NCI-H748 (cell line): Measurements from ENCODE around the gene CR1.
"Not testable (repeated sequence)": the region's sequence is repeated elsewhere in the genome, so short reads cannot be mapped to it uniquely, and the experiment has no call there.

ENCODE experiments used
- DNase-seq: peaks from one replicate; lab custom pipeline; 2025; ENCODE audit not compliant: unreplicated experiment; lab: John Stamatoyannopoulos, UW

CR1 gene

DNA sequence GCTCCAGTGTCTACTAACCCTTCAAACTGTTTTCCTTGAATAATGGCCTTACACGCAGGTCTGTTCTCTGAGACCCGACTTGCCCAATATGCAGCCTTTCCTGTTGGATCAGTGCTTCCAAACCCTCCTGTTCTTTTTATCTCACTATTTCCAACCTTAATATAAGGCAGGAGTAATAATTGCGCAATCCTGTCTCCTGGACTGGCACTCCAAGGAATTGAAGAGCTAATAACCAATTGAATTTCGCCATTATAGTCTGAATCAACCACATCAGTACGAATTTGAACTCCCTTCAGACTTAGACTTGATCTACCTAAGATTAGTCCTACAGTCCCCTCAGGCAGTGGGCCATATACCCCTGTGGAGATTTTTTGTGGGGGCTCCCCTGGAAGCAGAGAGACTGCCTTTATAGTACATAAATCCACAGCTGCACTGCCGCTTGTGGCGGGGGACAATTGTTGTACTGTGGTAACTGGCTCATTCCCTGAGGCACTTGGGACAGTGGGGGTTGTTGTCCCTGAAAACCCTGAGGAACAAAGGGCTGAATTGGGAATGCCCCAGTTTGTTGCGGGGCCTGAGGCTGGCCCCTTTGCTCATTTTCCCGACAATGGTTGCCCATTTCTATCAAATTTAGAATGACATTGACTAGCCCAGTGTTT lies 142.7 kb downstream of the CR1 start:
- not testable (repeated sequence) for DNase-seq

DNA sequence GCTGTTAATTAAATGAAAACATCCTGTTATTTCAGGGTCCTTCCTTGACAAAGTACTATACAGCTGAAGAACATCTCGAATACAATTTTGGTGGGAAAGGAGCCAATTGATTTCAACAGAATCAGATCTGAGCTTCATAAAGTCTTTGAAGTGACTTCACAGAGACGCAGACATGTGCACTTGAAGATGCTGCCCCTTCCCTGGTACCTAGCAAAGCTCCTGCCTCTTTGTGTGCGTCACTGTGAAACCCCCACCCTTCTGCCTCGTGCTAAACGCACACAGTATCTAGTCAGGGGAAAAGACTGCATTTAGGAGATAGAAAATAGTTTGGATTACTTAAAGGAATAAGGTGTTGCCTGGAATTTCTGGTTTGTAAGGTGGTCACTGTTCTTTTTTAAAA lies 143.4 kb downstream of the CR1 start:
- not testable (repeated sequence) for DNase-seq

DNA sequence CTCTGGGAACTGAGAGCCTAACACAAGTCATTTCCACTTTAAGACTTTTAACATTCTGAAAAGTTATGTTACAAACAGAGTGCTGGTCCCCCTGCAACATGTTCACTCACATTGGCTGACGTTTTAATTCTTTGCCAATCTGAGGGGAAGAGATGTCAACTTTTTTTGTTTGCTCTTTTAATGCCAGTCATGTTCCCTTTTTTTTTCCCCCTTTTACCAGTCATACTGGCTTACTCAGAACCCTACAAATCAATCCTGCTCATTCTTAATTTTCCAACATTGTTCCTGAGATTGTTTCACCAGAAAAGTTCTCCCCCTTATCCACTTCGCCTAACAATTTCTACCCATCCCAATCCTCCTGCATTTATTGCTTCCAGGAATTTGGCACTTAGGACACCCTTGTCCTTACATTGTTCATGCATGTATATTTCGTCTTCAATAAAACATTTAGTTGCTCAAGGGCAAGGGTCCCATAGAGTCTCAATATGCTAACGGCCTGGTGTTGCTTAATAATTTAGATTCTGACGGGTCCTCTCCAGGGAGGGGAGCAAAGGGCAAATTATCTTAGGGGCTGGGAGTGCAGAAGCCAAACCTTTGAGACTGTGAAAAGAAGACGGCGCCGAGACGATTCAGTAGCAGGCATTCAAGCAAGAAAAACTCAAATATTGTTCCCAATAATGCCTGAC lies 148.4 kb downstream of the CR1 start:
- no peak for DNase-seq

DNA sequence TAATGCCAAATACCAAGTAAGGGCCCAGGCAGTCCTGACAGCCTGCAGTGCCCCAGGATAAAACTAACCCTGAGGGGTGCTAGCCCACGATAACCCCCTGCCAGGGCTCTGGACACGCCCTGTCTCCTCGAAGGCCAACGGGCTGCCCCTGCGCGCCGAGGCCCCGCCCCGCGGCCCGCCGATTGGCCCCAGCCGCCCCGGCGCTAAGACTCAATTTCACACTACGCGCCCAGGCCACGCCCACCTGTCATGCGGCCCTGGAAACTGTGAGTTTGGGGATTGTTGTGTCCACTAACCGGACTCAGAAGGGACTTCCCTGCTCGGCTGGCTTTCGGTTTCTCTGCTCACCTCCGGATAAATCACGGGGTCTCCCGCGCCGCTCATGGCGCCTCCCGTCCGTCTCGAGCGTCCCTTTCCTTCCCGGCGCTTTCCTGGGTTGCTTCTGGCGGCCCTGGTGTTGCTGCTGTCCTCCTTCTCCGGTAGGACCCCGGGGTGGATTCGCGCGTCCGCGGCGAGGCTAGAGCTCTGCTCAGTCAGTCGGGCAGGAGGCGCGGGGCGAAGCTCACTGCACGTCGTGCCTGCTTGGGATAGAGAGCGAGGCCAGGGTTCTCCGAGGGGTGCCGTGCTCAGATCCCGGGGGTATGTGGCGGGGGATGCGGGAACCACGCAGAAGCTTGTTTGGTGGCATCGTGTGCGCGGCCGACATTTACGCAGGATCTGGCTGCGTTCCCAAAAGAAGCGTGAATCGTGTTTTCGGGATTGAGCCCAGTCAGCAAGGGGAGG lies 149.1 kb downstream of the CR1 start, which contains the start of gene CR1L:
Gene CR1L (plus strand): TSS at position 282 of the 783 bp plus-strand sequence. CDS start 101 bp downstream, at position 383.
- DNase-seq, result peak; percentile 92

DNA sequence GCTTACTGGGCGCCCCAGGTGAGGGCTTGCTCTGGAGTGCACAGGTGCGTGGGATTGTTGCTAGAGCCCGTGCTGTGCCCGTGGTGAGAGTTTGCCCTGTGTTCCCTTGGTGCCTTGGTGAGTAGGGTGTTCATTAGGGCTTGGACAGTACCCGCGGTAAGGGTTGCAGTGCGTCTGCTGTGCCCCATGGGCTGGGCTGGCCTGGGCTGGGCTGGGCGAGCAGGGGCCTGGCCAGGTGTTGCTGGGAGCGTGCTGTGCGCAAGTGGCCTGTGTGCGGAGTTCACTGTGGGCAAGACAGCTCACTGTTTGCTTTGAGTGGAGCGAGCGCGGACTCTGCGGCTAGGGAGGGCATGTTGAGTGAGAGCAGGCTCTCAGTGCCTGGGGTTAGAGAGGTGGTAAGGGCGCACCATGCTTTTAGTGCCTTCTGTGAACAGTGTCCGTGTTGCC lies 149.7 kb downstream of the CR1 start:
- DNase-seq, result peak; percentile 80

DNA sequence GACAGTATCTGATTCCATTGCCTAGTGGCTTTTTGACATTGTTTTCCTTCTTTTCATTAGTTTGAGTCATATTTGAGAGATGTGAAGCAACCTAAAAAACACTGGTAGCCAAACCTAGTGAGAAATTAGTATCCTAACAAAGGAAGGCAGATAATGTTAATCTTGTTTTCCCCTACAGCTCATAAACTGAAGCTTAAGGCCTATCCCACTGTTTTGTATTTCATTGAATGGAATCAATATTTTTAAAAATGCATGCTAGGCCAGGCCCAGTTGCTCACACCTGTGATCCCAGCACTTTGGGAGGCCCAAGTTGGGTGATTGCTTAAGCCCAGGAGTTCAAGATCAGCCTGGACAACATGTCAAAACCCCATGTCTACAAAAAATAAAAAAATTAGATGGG lies 150.2 kb downstream of the CR1 start:
- DNase-seq, result no peak

DNA sequence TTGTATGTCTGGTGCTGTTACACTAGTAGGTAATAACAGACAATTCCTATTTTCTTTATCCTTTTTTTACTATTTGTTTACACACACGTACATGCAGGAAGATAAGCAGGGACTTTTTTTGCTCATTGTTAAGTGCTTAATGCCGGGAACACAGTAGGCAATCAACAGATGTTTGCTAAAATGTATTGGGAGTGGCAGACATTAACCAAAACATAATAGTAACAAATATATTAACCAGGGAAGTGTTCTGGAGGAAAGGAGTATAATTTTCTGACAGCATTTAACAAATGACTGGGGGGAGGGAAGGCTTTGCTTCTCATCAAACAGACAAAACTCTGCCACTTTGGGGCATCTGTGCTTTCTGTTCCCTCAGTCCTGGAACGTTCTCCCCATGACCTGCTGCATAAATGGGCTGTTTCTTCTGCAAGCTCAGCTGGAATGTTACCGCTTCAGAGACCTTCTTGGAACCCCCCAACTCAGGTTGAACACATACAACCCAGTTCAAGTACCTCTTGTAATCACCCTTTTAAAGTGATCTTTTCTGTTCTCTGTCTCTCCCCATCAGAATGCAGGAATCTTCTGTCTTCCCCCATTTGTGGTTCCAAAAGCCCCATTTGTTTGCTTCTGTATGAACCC lies 151.1 kb downstream of the CR1 start:
- DNase-seq, result peak; percentile 76

DNA sequence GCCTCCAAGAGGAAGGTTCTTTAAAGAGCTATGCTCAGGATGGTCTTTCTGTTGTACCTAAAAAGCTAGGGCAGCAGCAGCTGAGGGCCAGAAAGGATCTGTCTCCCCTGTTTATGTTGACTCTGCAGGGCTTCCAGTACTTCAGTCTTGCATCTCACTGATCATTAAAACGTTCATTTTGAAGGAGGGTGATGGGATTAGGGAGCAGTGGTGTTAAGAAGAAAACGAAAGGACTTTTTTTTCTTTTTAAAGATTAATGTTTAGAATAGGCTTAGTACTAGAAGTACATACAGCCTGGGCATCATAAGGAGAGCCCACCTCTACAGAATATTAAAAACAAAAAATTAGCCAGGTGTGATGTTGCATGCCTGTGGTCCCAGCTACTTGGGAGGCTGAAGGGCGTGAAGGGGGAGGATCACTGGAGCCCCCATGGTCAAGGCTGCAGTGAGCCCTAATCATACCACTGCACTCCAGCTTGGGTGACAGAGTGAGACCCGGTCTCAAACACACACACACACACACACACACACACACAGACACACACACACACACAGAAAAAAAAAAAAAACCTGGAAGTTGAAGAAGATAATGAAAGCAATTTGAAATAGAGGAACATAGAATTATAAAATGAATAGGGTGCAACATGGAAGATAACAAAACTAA lies 151.8 kb downstream of the CR1 start:
- peak; percentile 36 for DNase-seq

DNA sequence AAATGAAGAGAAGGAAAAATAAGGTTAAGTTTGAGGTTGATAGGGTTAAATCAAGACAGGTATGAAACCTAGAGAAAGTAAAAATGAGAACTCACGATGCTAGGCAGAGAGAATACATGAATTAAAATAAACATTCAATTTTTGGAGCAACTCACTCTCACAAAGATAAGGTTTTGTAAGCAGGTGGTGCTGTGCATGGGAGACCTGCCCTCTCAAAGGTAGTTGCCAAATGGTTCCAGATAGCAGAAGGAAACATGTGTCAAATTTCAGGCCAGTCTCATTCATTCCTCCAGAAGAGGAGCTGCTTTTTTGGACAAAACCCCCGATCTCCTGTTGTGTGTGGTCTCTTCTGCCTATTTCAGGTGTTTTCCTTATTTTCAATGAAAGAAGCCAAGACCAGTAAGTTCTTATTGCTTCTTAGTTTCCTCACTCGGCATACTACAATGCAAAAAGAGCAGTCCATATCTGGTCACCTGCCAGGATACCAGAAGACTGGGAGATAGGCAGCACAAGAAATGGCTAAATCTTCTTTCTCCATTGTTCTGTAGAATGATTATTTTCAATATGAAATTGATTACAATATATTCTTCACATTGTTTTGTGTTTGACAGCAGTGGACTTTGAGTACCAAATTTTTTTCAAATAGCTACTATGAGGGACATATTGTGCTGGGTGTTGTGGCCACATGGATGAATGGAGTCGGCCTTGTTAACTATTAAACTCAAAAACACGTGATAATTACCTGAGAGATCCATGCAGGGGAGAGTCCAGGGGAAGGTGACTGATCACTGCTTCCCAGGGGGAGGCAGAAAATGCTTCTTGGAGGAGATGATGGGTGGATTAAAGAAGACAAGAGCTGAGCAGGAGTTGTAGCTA lies 152.6 kb downstream of the CR1 start:
- peak; percentile 22 for DNase-seq

DNA sequence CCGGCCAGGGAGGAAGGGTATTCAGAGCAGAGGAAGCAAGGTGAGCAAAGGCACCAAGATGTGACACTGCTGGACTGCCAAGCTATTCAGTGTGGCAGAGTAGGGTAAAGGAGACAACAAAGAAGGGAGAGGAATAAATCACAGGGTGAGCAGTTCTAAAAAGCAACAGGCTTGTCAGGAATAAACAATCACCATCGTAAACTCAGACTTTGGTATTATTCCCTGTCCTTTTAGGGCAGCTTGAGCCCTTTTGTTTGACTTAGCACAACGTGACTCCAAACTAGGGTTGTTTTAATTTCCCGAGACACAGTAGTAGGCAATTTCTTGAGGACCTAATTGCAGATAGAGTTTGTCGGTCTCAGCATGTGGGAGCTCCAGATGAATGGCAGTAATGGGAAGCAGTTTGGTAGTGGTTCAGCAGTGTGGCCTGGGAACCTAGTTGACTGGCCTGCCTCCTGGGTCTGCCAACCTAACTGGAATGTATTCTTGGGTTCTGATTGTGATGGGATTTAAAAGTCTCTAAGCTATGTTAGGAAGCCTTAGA lies 153.3 kb downstream of the CR1 start:
- DNase-seq, result peak; percentile 86

DNA sequence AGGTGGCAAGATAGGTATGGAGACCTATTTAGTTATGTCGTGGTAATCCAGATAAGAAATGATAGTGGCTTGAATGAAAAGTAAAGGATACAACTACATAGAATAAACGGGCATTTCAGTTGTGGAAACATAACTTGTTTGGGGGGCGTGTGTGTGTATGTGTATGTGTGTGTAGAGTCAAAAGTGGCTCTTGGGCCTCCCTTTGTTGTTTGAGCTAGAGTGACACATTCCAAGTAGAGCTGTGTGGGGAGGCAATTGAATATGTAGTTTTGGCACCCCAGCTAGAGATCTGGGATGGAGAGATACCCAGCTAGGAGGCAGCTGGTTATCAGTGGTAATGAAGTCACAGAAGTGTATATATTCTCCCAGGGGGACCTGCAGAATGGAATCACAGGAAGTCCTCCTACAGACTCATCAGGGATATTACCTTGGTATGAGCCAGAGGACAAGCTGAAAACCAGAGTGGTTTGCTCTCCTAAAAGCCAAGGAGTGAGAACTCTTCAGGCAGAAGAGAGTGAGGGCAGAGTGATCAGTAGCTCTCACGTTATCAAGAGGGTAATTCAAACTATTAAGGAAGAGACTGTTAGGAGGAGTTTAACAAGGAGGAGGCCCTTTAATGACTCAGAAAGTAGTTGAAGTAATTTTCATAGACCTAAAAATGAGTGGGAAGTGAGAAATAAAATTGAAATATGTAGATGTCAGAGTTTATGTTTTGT lies 154.1 kb downstream of the CR1 start:
- DNase-seq, result no peak

DNA sequence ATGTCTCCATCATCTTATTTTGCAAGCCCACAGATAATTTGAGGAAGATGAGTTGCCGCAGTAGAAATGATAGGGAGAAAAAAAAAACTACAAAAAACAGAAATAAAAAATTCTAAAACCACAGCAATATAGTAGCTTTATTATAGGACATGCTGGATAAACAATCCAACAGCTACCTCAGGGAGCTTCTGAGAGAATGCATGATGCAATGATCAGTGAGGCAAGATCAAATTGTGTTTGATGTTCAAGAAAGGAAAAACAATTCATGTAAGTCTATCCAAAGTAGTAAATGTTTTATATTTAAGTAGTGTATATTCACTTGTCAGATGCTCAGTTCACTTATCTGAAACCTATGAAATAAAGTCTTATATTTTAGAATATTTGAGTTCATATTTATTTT lies 155.6 kb downstream of the CR1 start:
- no peak for DNase-seq

DNA sequence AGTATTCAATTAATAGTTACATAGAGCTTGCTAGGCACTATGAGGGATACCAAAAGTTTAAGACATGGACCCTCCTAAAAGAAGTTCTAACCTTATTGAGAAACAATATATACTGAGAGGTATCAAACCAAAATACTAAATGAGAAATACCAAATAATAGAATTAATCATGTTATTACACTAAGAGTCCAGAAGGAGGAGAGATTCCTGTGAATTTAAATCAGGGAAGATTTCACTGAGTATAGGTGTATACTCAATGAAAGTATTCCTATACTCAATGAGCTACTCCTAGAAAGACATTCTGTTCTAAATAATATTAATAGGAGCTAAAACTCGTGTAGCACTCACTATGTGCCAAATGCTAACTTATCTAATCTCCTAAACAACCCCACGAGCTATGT lies 158.4 kb downstream of the CR1 start:
- DNase-seq, result no peak

DNA sequence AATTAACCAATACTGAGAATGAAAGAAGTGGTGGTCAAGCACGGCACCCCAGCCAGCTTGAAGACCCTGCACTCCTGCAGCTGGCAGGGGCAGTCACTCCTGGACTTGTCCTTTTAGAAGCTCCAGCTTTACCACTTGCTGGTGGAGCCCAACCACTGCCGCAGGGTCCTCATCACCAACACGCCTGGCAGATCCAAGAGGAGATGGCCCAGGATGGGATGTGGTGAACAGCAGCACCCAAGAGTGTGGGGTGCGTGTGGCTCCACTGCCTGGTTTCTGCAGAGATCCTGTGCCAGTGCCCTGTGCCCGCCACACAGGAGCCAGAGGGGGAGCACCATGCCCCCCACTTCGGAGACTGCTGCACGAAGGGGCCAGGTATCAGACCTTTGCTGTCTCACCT lies 162.5 kb downstream of the CR1 start:
- no peak for DNase-seq

DNA sequence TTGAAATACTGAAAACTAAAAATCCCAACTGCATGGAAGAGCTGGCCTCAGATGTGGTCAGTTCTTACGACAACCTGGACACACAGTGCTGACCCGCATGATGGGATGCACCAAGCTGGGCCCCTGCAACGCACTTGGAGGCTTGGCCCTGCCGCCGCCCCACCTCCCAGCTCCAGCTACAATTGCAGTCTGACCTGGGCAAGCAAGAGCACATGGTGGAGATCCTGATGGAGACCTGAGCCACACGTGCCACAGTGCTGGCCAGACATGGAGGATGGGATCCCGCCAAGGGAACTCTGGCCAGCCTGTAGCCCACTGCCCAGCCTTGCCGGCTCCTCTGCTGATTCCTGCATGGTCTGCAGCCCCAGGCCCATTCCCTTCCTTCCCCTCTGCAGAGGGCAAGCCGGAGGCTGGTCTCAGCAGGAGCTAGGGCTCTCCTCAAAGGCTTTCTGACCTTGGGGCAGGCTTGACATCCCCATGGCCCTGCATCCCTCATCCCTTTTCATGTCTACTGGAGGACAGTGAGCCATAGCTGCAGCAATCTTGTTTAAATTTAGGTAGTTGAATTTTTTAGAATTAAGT lies 163.0 kb downstream of the CR1 start:
- no peak for DNase-seq

DNA sequence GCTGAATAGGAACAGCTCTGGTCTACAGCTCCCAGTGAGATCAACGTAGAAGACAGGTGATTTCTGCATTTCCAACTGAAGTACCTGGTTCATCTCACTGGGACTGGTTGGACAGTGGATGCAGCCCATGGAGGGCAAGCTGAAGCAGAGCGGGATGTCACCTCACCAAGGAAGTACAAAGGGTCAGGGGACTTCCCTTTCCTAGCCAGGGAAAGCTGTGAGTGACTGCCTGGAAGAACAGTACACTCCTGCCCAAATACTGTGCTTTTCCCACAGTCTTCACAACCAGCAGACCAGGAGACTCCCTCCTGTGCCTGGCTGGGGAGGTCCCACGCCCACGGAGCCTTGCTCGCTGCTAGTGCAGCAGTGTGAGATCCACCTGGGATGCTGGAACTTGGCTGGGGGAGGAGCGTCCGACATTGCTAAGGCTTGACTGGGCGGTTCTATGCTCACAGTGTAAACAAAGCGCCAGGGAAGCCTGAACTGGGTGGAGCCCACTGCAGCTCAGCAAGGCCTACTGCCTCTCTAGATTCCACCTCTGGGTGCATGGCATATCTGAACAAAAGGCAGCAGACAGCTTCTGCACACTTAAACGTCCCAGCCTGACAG lies 163.7 kb downstream of the CR1 start:
- DNase-seq, result peak; percentile 29

DNA sequence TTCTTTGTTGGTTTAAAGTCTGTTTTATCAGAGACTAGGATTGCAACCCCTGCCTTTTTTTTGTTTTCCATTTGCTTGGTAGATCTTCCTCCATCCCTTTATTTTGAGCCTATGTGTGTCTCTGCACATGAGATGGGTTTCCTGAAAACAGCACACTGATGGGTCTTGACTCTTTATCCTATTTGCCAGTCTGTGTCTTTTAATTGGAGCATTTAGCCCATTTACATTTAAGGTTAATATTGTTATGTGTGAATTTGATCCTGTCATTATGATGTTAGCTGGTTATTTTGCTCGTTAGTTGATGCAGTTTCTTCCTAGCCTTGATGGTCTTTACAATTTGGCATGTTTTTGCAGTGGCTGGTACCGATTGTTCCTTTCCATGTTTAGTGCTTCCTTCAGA lies 165.5 kb downstream of the CR1 start:
- DNase-seq, result not testable (repeated sequence)

DNA sequence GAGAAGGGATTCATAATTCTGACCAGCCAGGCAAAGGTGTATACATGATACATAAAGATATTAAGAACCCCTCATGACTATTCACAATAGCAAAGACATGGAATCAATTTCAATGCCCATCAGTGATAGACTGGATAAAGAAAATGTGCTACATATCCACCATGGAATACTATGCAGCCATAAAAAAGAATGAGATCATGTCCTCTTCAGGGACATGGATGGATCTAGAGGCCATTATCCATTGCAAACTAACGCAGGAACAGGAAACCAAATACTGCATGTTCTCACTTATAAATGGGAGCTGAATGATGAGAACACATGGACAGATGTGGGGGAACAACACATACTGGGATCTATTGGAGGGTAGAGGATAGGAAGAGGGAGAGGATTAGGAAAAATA lies 170.4 kb downstream of the CR1 start:
- no peak for DNase-seq
